NCI-H2107 treated with DMSO at 0.1 percent for 48 hours (cell line): ENCODE data around the gene RIPOR3.

Experiments
- DNase-seq: peaks from one replicate; lab custom pipeline; 2025; ENCODE audit not compliant: unreplicated experiment; lab: John Stamatoyannopoulos, UW

RIPOR3 gene

DNA sequence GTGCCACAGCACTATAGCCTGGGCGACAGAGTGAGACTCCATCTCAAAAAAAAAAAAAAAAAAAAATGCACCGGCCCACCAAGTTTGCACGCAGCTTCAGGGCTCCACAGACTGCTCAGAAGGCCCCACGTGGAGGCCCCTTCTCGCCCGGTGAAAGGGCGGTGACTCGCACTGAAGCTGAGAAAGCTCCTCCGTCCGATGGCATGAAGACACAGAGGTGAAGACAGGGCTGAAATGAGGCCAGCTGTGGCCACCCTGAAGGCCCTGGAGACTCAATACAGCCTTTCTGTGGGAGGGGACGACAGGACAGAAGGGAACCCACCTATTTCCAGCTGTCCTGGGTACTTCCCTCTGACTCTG lies 97.1 kb downstream of the RIPOR3 start:
- no peak for DNase-seq

DNA sequence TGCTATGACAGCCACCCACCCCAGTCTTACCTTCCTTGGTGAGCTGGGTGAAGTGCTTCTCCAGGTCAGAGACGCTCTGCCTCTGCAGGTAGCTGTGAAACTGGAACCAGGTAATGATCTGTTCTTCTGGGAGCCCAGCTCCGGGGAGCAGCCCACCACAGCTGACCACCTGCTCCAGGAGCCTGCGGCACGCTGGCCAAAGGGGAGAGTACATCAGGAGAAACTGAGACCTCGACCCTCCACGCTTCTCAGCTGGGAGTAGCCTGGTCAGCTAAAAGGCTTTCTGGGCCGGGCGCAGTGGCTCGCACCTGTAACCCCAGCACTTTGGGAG lies 98.4 kb downstream of the RIPOR3 start:
- no peak for DNase-seq

DNA sequence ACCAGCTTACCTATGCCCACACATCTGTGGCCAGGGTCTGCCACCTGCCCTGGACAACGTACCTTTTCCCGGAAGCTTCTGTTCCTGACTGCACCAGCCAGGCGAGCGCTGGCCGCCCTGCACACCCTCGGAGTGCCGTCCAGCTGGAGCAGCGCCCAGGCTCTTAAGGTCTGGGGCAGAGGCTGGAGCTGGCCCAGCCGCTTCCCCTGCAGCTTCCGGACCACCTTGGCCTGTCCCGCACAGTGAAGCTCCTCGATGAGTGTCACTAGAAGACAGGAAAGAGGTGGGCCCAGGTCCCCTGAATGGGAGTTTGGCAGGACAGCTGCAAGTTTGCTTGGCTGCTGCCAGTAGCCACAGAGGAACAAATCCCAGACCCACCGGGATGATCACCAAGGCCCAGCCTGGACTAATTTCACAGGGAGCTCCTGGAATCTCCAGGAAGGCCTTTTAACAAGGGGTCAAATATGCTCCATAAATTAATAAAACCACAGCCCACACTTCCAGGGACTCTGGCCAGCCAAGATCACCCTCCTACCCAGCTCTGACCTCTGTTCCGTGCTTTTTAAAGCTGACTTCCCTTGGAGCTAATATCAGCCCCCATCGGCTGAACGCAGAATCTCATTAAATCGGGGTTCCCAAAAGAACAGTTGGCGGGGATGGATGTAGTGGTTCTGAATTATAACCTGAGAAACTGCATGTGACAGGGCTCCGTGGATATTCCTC lies 98.9 kb downstream of the RIPOR3 start:
- DNase-seq: no peak

DNA sequence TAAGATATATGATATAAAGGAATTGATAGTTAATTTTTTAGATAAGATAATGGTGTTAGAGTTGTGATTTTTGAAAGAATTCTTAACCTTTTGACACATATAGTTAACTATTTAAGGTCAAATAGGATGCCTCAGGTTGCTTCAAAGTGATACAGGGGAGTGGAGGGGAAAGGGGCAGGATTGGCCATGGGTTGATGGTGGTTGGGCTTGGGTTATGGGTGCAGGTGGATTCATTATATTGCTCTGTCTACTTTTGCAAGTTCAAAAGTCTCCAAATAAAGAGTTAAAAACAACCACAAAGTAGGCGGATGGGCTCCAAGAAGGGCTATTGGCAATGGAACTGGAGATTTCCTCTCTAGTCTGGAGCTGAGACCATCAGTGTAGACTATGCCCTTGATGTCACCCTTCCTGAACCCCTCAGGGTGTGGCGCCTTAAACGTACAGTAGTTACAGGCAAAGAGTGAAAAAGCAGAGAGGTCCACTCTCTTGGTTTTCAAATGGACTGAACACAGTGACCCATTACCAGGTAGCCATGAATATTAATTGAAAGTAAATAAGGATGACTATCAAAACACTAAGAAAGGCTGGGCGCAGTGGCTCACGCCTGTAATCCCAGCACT lies 100.0 kb downstream of the RIPOR3 start:
- DNase-seq: no peak

DNA sequence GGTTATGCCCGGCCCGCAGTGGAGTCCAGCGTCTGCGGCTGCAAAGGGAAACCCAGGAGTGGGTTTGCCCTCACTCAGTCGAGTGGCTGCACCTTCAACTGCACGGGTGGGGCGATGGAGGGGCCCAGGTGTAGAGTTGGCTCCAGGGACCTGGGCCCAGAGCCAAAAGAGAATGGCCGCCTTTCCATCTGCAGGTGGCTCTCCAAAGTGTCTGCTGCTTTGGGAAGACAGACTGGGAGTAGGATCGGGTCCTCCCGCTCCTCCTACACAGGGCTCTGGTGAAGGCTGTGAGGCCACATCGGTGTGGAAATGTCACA lies 101.0 kb downstream of the RIPOR3 start:
- DNase-seq: no peak

DNA sequence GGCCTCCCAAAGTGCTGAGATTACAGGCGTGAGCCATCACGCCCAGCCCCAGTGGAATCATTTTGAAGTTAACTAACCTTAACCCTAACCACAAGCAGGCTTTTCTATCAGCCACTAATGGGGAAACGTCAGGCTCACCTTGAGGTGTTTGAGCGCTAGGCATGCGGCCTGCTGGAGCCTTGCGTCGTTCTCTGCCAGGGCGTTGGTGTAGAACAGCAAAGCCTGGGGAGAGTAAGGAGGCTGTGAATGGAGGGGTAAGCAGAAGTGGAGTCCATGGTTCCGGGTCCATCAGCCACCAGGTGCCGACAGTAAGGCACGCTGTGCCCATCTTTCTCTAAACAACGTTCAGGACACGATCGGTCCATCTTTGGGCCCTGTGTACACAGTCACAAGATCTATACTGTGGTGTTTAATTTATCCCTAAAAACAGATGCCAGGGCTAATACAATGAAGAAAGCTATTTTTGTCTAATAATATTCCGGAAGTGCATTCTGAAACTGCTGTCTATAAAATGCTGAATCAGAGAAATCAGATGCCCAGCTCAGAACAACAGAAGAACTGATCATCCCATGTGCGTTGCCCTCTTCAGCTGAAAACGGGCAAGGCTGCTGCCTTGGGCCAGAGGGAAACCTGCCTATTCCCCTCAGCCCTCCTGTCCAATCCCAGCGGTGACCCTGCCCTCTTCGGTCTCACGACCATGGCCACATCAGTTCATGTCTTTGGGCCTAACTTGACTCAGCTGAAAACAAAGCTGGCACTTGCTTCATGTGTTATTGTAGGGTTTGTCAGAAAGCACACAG lies 101.6 kb downstream of the RIPOR3 start:
- DNase-seq: no peak

DNA sequence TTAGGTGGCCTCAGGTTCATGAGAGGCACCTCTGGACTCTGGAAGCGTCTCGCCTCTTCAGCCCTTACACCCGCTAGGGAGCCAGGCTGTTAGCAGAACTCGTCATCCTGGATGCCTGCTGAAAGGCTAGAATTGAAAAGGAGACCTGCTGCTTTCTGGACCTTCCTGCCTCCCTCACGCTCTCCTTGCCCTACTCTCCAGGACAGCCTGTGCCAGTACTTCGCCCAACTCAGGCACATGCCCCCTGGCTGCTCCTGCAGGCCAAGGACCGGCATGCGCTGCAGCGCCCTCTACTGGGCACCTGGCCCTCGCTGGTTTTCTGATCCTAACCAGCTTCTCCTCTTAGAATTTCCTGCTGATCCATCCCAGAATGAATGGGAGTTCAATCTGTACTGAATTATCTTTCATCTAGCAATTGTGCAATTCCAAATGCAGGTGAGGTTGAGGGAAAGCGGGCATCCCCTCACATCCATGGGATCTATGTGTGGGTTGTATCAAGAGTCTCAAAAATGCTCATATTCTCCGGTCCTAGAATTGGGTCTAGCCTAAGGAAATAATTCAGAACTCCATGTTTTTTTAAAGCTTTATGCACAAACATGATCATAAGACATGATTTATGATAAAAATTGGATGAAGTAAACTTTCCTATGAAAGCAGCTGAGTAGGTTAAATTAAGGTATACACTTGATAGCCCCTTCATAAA lies 103.2 kb downstream of the RIPOR3 start:
- peak; percentile 34 for DNase-seq

DNA sequence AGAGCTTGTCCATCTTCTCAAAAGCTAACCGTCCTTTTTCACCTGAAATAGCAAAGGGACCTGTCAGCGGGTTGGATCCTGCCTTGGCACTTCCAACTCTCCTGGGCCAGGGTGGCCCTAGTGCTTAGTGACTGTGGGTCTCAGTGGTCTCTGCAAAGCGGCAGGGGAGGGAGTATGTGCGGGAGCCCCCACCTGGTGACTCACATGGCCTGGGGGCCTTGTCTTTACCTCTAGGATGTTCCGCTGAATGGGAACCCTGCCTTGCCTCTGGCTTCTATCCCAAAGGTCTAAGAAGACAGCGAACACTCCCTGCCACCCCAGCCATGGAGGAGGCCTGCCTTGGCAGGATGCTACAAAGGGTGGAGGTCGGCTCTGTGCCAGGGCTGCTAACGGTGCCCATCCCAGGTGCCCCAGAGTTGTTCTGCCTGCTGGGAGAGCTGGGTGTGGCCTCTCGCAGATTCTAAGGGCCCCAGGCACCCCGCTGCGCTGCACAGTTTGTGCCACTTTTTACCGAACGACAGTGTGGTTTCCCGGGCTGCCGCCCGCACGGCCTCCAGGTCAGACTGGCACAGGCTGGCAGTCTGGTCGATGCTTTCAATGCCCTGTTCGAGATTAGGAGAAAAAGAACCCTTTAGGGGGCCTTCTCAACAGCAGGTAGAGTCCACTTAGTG lies 103.9 kb downstream of the RIPOR3 start:
- peak; percentile 65 for DNase-seq

DNA sequence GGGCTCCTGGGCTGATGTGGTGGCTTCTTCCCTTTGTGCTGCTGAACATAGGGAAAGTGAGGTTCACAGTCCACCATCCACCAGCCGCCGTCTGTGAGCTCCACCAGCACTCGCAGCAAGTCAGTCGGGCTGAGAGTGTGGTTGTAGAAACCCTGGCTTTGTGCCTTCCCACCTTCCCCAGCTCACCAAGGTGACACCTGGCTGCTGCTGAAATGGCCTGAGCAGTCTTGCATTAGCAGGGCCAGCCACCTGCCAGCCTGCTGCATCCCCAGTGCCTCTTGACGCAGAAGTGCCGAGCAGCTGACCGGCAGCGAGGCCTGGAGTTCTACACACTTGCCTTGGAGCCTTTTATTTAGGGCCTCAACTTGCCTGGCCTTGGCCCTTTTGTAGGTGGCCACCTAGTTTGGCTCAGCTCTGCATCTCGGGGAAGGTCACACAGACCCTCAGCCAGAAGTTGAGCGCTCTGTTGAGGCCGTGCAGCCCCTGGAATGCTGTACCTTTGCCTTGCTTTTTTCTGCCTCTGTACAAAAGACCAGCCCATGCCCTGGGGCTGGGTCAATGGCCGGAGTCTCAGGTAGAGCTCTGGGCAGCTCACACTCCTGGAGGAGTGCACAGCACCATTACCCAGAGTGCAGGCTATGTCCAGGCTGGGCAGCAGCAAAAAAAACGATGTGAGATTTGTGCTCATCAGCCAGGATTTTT lies 104.7 kb downstream of the RIPOR3 start:
- DNase-seq: peak; percentile 47

DNA sequence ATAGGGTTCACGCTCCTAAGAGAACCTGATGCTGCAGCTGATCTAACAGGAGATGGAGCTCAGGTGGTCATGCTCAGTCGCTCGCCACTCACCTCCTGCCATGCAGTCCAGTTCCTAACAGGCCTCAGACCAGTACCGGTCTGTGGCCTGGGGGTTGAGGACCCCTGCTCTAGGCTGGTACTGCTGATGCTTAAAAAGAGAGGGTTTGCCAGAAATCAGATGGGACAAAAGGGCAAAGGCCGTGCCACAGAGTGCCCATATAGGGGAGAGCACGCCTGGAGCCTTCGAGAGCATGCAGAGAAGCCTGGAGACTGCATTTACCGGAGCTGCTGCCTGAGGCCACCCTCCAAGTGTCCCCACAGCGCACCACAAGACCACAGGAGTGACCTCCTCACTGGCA lies 105.7 kb downstream of the RIPOR3 start:
- DNase-seq: peak; percentile 63

DNA sequence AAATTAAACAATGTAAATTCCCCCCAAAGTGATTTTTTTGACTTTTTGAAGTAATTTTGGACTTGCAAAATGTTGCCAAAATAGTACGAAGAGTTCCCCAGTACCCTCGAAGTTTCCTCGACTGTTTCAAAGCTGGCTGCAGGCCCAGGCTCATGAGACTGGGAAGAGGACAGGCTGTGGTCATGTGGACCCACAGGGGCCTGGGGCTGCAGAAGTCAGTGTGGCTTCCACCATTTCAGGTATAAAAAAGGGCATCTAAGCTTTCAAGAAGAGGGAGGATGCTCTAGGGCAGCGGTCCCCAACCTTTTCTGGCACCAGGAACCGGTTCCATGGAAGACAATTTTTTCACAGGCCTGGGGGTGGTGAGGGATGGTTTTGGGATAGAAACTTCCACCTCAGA lies 106.1 kb downstream of the RIPOR3 start:
- no peak for DNase-seq

DNA sequence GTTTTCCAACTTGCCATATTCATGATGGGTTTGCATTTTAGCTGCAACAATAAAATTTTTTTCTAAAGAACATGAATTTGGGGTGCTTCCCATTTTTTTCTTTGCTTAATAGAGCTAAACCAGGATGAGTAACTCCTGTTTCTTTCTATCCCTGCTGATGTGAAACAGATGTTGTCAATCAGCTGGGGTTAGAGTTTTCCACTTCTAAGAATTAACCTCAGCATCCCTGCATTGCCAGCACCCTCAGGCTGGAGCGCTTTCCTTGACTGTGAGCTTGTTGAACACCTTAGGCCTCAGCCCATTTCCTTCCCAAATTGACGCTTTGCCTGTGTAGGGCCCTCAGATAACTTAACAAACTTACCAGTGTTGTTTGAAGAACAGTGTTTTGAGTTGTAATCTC lies 106.7 kb downstream of the RIPOR3 start:
- DNase-seq: no peak

DNA sequence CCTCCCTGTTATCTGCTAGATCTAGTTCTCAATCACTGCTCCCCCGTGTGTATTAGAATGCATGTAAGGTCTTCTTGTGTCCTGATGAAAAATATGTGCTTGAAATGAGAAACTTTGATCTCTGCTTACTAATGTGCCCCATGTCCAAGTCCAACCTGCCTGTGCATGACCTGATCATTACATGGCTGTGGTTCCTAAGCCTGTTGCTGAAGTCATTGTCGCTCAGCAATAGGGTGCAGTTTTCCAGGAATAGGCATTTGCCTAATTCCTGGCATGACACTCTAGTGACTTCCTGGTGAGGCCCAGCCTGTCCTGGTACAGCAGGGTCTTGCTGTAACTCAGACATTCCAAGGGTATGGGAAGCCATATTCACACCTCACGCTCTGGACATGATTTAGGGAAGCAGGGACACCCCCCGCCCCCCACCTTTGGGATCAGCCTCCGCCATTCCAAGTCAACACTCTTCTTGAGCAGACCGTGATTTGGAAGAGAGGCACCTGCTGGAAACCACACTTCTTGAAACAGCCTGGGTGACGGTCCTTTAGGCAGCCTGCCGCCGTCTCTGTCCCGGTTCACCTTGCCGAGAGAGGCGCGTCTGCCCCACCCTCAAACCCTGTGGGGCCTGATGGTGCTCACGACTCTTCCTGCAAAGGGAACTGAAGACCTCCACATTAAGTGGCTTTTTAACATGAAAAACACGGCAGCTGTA lies 107.7 kb downstream of the RIPOR3 start:
- DNase-seq: no peak

DNA sequence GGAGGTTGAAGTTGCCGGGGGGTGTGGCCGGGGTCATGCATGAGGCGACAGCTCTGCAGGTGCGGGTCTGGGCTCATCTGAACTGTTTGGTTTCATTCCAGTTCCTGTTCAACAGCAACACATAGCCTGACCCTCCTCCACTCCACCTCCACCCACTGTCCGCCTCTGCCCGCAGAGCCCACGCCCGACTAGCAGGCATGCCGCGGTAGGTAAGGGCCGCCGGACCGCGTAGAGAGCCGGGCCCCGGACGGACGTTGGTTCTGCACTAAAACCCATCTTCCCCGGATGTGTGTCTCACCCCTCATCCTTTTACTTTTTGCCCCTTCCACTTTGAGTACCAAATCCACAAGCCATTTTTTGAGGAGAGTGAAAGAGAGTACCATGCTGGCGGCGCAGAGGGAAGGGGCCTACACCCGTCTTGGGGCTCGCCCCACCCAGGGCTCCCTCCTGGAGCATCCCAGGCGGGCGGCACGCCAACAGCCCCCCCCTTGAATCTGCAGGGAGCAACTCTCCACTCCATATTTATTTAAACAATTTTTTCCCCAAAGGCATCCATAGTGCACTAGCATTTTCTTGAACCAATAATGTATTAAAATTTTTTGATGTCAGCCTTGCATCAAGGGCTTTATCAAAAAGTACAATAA lies 108.6 kb downstream of the RIPOR3 start:
- no peak for DNase-seq

DNA sequence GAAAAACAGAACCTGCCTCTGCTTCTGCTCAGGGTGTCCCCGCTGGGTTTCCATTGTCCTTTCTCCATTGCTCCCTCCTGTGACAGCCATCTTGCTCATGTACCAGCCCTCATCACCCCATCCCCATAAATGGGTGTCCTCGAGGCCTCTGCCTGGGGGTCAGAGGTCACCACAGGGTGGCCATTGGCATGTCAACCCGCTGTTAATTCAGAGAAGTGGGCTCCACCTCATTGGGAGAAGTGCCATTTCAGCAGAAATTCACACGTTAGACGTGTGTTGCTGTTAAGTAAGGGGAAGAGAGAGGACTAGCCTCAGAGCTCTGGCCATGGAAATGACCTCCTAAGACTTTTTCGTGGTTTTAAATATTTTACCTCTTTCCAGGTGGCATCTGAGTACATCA lies 109.2 kb downstream of the RIPOR3 start:
- no peak for DNase-seq

DNA sequence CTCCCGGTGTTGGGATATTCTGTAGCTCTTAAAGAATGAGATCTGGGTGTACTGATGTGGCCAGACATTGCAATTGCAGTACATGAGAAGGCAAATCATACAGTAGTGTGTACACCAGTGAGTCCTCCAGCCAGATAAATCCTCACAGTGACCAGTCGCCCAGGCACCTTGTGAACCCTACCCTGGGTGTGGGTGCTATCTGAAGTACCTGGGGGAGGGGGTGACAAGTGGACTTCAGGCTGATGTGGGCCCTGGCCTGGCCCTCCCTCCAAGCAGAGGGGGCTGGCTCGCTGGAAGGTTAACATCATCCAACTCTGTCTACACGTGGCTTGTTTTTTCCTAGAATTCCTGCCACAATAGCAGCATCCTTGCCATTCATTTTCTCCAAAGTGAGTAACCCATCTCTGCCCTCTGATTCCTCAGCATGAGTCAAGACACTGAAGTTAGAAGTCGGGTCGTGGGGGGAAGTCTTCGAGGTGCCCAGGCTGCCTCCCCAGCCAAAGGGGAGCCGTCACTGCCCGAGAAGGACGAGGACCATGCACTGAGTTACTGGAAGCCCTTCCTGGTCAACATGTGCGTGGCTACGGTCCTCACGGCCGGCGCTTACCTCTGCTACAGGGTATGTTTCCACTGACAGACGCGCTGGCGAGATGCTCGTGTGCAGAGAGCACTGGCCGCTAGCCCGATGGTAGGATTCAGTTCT lies 110.3 kb downstream of the RIPOR3 start:
- no peak for DNase-seq

DNA sequence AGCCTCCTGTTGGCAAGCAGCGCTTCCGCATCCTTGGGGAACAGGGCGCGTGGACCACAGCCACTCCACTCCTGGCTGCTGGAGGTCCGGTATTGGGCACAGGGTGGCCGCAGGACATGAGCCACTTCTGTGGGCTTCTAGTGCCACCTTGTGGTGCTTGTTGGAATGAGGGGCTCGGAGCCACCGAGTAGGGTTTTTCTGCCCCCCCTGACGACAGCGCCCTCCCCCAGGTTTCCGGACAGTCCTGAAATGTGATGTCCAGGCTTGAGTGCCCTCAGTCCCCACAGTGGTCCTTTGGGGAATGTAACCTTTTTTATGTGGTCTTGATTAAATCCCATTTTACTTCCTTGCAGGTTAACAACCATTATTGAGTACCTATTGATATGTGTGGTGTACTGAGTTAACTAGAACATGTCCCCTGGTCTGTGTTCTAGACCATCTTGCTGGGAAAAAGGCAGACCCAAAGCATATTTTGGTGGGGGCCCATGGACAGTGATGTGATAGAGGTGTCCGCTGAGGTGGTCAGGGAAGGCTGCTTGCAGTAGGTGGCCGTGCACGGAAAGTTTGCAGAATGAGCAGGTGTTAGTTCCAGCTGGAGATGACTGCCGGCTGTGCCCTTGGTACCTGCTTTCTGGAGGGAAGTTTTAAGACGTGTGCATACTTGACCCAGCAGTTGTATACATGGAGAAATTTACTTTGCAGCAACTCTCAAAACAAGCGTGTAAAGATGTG lies 111.2 kb downstream of the RIPOR3 start:
- DNase-seq: no peak

DNA sequence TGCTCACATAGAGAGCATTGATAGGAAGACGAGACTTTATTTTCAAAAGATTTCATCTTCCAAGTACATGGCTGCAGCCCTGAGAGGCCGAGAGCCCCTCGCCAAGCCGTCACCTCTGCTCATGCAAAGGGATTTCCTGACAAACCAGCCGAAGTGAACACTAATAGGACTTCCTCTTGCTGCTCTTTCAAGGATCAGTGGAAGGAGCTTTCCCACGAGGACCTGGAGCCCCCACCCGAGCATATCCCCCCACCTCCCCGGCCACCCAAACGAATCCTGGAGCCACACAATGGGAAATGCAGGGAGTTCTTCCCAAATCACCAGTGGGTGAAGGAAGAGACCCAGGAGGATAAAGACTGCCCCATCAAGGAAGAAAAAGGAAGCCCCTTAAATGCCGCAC lies 111.8 kb downstream of the RIPOR3 start:
- DNase-seq: no peak
